Measurements from ENCODE around the gene TAF1D. TPM values are rescaled to one million over a fixed set of nuclear protein-coding genes. Genes with fewer than 3 reads are reported as not detected.

TAF1D gene
- total RNA-seq, 1 experiment from 2014 or later = 272 TPM

DNA sequence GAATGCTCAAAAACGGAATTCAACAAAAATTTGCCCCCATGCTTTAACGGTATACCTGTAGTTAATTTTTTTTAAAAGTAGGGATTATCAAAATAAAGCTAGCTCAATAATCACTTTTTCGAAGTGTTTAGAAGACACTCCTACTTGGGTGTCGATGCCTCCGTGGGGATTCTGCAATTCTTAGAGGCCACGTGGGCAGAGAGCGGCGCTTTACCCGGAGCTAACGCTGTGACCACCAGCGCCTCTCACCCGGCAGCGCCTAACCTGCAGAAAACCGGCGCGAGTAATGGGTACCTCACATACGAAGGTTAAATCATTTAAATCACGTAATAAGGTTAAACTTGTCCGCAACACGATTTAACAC, 583 bp downstream of the TAF1D start:
- Mint-ChIP-seq H3K4me3 (peak overlapping the region; percentile 100), H3K27me3 (ENCODE audit: low read depth) (peaks cover 2% of the 10 kb centered on the region; the same call in 1 of the 2 replicates), H3K9me3 (no peaks in the 10 kb centered on the region; a peak in 1 of 5 replicates), H3K4me1 (peaks cover 39 to 57% of the 10 kb centered on the region in 2 experiments), H3K27ac (peak overlapping the region; percentile 99 to 100 (median 100)), H3K36me3 (ENCODE audit: insufficient read depth in 1 of 3, low read depth in 3 of 3) (peaks cover 54 to 66% (median 54%) of the 10 kb centered on the region in 3 experiments)
- peaks cover 23% of the 10 kb centered on the region; the same call in 1 of the 2 replicates for H3K79me2 ChIP-seq (ENCODE audit: insufficient read depth, low read length)
- no peak overlapping the region for H2BK120ac ChIP-seq (ENCODE audit: low read depth, low read length, poor library complexity, severe bottlenecking)
- H2BK5ac ChIP-seq (ENCODE audit: insufficient read length, low read length) = no peak overlapping the region
- no peak overlapping the region for H2BK20ac ChIP-seq (ENCODE audit: low read depth, low read length, poor library complexity, severe bottlenecking)
- H3K18ac ChIP-seq (ENCODE audit: insufficient read length, low read depth, low read length) = peak overlapping the region; percentile 93
- peak overlapping the region; percentile 91 for H3K9ac ChIP-seq (ENCODE audit: extremely low read depth, insufficient read length, low read length)
- no peak overlapping the region for H2BK12ac ChIP-seq (ENCODE audit: insufficient read length, low read depth, low read length)
- TF ChIP-seq, protein P1, sequence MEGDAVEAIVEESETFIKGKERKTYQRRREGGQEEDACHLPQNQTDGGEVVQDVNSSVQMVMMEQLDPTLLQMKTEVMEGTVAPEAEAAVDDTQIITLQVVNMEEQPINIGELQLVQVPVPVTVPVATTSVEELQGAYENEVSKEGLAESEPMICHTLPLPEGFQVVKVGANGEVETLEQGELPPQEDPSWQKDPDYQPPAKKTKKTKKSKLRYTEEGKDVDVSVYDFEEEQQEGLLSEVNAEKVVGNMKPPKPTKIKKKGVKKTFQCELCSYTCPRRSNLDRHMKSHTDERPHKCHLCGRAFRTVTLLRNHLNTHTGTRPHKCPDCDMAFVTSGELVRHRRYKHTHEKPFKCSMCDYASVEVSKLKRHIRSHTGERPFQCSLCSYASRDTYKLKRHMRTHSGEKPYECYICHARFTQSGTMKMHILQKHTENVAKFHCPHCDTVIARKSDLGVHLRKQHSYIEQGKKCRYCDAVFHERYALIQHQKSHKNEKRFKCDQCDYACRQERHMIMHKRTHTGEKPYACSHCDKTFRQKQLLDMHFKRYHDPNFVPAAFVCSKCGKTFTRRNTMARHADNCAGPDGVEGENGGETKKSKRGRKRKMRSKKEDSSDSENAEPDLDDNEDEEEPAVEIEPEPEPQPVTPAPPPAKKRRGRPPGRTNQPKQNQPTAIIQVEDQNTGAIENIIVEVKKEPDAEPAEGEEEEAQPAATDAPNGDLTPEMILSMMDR (conservative IDR thresholded peaks at IDR 0.05) = no peak
- no peak overlapping the region for H4K8ac ChIP-seq (replicated peaks; ENCODE audit: insufficient read length, low read depth, low read length)
- H3K4me2 ChIP-seq (ENCODE audit: insufficient read depth, insufficient read length, low read length) = peak overlapping the region; percentile 95
- peak overlapping the region; percentile 59 for H3K27ac ChIP-seq (ENCODE audit: insufficient read length, low read depth, low read length)
- H3K4me1 ChIP-seq (ENCODE audit: insufficient read depth, low read length) = no peaks in the 10 kb centered on the region
- H3T11ph ChIP-seq (ENCODE audit: low read length) = no peak overlapping the region
- H2BK15ac ChIP-seq (ENCODE audit: low read depth, low read length) = no peak overlapping the region
- no peak overlapping the region for H3K23ac ChIP-seq (ENCODE audit: insufficient read length, low read depth, low read length)
- no peaks in the 10 kb centered on the region for H3K27me3 ChIP-seq (ENCODE audit: insufficient read depth, low read length)
- no peak for DNase-seq
- H3K79me1 ChIP-seq (ENCODE audit: insufficient read depth, low read depth, low read length, poor library complexity, severe bottlenecking) = no peaks in the 10 kb centered on the region
- peak overlapping the region; percentile 54 for H4K5ac ChIP-seq (ENCODE audit: insufficient read length, low read depth, low read length)
- no peak overlapping the region for H4K91ac ChIP-seq (ENCODE audit: insufficient read length, low read depth, low read length)
- H4K20me1 ChIP-seq (ENCODE audit: control insufficient read depth, insufficient read depth, insufficient read length) = no peaks in the 10 kb centered on the region
- H2AFZ ChIP-seq (ENCODE audit: low read length) = no peak overlapping the region
- no CpG with 5 or more reads among the region's 20 CpGs for WGBS (ENCODE audit: extremely low coverage, insufficient read length, low lambda C conversion rate)
- H3K9me3 ChIP-seq (ENCODE audit: control insufficient read depth, low read depth, low read length) = no peaks in the 10 kb centered on the region
- no peak overlapping the region; the same call in 1 of the 2 replicates for H3K4ac ChIP-seq (ENCODE audit: low read depth, low read length)
- peaks cover 11% of the 10 kb centered on the region for H3K23me2 ChIP-seq (ENCODE audit: insufficient read length, low read depth, low read length, poor library complexity, severe bottlenecking)
- H2AK5ac ChIP-seq (ENCODE audit: insufficient read length, low read length) = no peak overlapping the region
- H3K56ac ChIP-seq (ENCODE audit: insufficient read length, low read depth, low read length) = peak overlapping the region; percentile 26
- peak overlapping the region; percentile 97; the same call in 1 of the 2 replicates for H3K14ac ChIP-seq (ENCODE audit: insufficient read depth, low read length)
